Testis (tissue), 2 donors: ENCODE data around the gene PTPRN2.

Experiments
- CTCF ChIP-seq, 3 experiments: fragments of 450-650 bp in 2 of 3; fragments of 200-600 bp in 1 of 3; sonication (generic) in 1 of 3; IDR thresholded peaks; one replicate each; pipeline ENCODE4 v1.5.1; 2016 to 2019; ENCODE audit warnings: antibody characterized with exemption in 3 of 3, mild to moderate bottlenecking in 2 of 3, moderate library complexity in 1 of 3
- POLR2A ChIP-seq: fragments of 450-650 bp; IDR thresholded peaks from one replicate; pipeline ENCODE4 v1.6.1; 2017; ENCODE audit warnings: antibody characterized with exemption, mild to moderate bottlenecking, moderate library complexity

GRCh38 chr7:158378978-158379377 lies 208.6 kb downstream of the PTPRN2 start:
- TF ChIP-seq CTCF (IDR thresholded peaks at IDR 0.05) (no peak), POLR2A (no peak)
